Measurements from ENCODE around the gene ST3GAL3. TPM values are rescaled to one million over a fixed set of nuclear protein-coding genes. Genes with fewer than 3 reads are reported as not detected.

Gene ST3GAL3
- total and polyA plus RNA-seq, 2 of the 13 experiments (the other 11 are each of a cell fraction or from before 2014, with no cell fraction given) = 5.1 to 8.1 TPM

- TF ChIP-seq ZNF18 (CRISPR knock-in tag; IDR thresholded peaks at IDR 0.05; ENCODE audit: insufficient replicate concordance) = no peak
Observed at GRCh38 chr1:43935711-43936427, 228.5 kb downstream of the ST3GAL3 start (continued).

GRCh38 chr1:43936431-43937151, 229.3 kb downstream of the ST3GAL3 start:
- POLR2A ChIA-PET = interaction anchor here (1.3 to 4.3 kb wide), 5 partner anchors 11 to 287 kb away, joined by 5 to 38 read pairs (median 6); partner anchors contain the start of genes ATP6V0B, DPH2, IPO13 and KDM4A
- Histone ChIP-seq H4K20me1 (ENCODE audit: insufficient read depth, low read length) (no peaks in the 10 kb centered on the region), H3K27ac (ENCODE audit: extremely low read length, insufficient read depth, low read length) (peak overlapping the region; percentile 57), H3K9me3 (ENCODE audit: low read length) (no peaks in the 10 kb centered on the region), H3K9ac (ENCODE audit: insufficient read depth, low read depth, low read length) (peak overlapping the region; percentile 73), H3K36me3 (replicated peaks in 1 of 2; ENCODE audit: control insufficient read depth in 1 of 2, insufficient read depth in 2 of 2, low read length in 2 of 2) (no peaks in the 10 kb centered on the region), H3K27me3 (ENCODE audit: control insufficient read depth in 1 of 2, insufficient read depth in 2 of 2, low read length in 2 of 2) (no peaks in the 10 kb centered on the region), H3K4me2 (ENCODE audit: low read depth, low read length) (peak overlapping the region; percentile 99), H3K4me3 (replicated peaks in 1 of 3; ENCODE audit: insufficient read depth in 1 of 3, low read depth in 2 of 3, low read length in 3 of 3) (peak overlapping the region; percentile 50 to 84 (median 74)), H3K4me1 (ENCODE audit: insufficient read depth, low read length) (peaks cover 39% of the 10 kb centered on the region), H2AFZ (ENCODE audit: low read length) (peak overlapping the region; percentile 50), H3K79me2 (ENCODE audit: insufficient read depth, low read length) (no peaks in the 10 kb centered on the region)
- DNase-seq (ENCODE audit: low spot score) (peak; percentile 48), ATAC-seq (peak; percentile 54), FAIRE-seq (no peak)
- CTCF ChIA-PET (ENCODE audit: low intra/inter-chr PET ratio, low total read pairs) = interaction anchor here (4.6 kb wide), 1 partner anchor 173 kb away, joined by 44 read pairs; no protein-coding TSS in a partner anchor
- intact Hi-C loops (cut with micrococcal nuclease; ENCODE audit: unreplicated experiment) (loop anchor here (1.0 to 10.0 kb wide), 2 partner anchors 10 to 98 kb away; partner anchors contain the start of genes IPO13 and SLC6A9), in situ Hi-C loops (cut with HindIII; ENCODE audit: extremely low pct_ligation_motif_present, low pct_unique_long_range_greater_than_20kb) (no loop called here)
- WGBS (ENCODE audit: low lambda C conversion rate) = 6% methylated on average over 12 of the region's 56 CpGs
- BruUV-seq (replicated peaks) = no TSS peak
- TF ChIP-seq AGO2 (optimal IDR thresholded peaks at IDR 0.05; ENCODE audit: low read depth, low read length) (no peak), ZBTB43 (CRISPR knock-in tag; conservative IDR thresholded peaks at IDR 0.05) (peak; percentile 51; the same call in 1 of the 2 replicates), PREB (CRISPR knock-in tag; IDR thresholded peaks at IDR 0.05) (no peak), ZBTB7A (CRISPR knock-in tag; IDR thresholded peaks at IDR 0.05) (0 out of 2 replicates have a peak, but pooled peaks have one; percentile 34), E2F1 (CRISPR knock-in tag; IDR thresholded peaks at IDR 0.05) (peak; percentile 50; the same call in 1 of the 2 replicates), ZNF781 (CRISPR knock-in tag; IDR thresholded peaks at IDR 0.05; ENCODE audit: borderline replicate concordance, not compliant biosample characterization) (peak; percentile 24), ZNF496 (CRISPR knock-in tag; IDR thresholded peaks at IDR 0.05; ENCODE audit: insufficient replicate concordance) (no peak), SATB2 (CRISPR knock-in tag; IDR thresholded peaks at IDR 0.05) (no peak), DBP (CRISPR knock-in tag; IDR thresholded peaks at IDR 0.05; ENCODE audit: not compliant biosample characterization) (peak; percentile 77), BRD4 (CRISPR knock-in tag; IDR thresholded peaks at IDR 0.05) (0 out of 2 replicates have a peak, but pooled peaks have one; percentile 40), ZNF703 (CRISPR knock-in tag; IDR thresholded peaks at IDR 0.05; ENCODE audit: borderline replicate concordance) (no peak), NR2C2 (CRISPR knock-in tag; IDR thresholded peaks at IDR 0.05; ENCODE audit: borderline replicate concordance) (no peak)

Measured in HepG2 (cell line).